GM18520 (cell line): ENCODE results near the gene SELENOO.

Experiments used
- ATAC-seq: cut with Tn5 transposase; IDR thresholded peaks from one replicate; pipeline ENCODE4 v1.9.1; 2021; ENCODE audit not compliant: unreplicated experiment

SELENOO gene

DNA sequence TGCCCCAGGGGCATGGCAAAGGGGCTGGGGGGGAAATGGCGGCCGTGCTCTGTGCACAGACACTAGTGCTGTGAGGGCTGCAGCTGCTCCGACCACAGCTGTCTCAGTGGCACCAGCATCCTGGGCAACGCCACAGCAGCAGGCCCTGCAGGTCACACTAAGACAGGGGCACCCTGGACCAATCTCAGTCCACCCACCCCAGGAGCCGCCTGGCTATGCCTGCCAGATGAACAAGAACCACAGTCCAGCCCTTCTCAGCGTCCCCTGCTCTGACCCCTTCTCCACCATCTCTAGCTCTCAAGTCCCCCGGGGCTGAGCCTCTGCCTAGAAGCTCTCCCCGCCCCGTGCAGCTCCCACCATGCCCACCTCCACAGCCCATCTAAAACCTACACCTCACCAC, 27.6 kb downstream of the SELENOO start:
- no peak for ATAC-seq

- ATAC-seq, result no peak
These were observed 28.6 kb downstream of the SELENOO start for GRCh38 chr22:50229370-50229769.

GRCh38 chr22:50232481-50233151, 31.8 kb downstream of the SELENOO start:
- ATAC-seq, result no peak

DNA sequence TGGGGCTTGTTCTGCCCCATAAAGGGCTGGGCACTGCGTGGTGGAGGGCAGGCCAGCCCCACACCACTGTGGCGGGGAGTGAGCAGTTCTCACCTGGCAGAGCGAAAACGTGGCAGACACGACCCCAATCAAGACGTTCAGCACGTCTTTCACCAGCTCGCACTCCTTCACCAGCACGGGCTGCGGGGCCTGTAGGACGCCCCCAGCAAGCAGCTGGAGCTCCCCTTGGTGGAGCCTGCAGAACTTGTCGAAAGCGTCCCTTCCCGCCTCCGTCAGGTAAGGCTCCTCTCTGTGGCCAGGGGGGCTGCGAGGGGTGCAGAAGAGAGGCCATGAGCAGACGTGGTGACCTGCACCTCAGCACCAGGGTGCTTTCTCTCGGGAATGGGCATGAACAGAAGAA, 32.4 kb downstream of the SELENOO start:
- no peak for ATAC-seq

- no peak for ATAC-seq
These were observed 36.1 kb downstream of the SELENOO start for GRCh38 chr22:50236731-50237409.

DNA sequence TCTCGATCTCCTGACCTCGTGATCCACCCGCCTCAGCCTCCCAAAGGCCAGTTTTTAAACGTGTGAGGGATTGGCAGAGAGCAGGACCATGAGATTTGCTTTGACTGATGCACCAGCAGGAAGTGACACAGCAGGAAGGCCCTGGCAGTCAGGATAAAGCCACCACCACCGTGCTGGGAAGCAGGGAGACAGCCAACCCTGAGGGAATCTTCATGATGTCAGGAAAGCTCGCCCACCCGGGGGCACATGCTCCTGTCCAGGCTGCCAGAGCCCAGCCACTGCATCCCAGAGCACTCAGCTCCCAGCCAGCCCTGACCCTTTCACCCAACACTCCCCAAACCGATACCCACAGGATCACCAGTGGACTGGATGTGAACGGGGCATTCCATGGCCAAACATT, 37.9 kb downstream of the SELENOO start:
- no peak for ATAC-seq

- no peak for ATAC-seq
These were observed 41.7 kb downstream of the SELENOO start for GRCh38 chr22:50242406-50242949.

- no peak for ATAC-seq
These were observed 43.0 kb downstream of the SELENOO start for GRCh38 chr22:50243685-50244419.

DNA sequence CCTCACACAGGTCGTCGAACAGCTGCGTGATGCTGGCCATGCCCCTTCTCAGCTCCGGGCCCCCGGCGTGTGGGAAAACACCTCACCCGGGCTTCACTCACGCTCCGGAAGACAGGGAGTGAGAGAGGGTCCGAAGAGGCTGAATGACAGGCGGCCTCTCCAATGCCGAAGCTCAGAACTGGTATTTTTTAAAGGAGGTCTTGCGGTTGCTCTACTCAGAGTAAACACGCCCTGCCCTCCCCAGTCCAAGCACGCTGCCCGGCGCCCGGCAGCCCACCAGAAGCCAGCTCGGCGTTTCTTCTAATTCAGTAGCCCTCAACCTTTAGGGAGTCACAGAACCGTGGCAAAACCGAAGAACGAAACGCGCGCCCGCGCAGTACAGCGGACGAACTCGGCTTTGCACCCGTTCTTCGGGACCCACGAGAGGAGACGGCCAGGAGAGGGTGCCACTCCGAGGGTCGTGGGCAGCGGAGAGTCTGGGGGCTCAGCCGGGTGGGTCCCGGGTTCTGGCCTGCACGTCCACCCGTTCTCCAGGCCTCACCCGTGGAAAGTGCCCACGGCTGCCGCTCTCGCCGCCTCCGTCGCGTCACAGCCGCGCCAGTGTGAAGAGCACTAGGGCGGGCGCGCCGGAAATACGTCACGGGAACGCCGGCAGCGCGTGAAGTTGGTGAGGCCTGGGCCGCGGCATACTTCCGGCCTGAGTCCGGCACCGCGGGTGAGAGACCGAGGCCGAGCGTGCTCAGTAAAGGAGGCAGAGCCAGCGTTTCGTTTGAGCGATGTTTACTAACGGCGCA, 43.8 kb downstream of the SELENOO start, which contains the start of gene TUBGCP6:
TSS of gene TUBGCP6 (minus strand) at position 604 of the 794 bp plus-strand sequence. CDS start at position 40, 564 bp downstream.
- ATAC-seq, result peak; percentile 59

- ATAC-seq, result no peak
These were observed 44.6 kb downstream of the SELENOO start for GRCh38 chr22:50245214-50246072.

GRCh38 chr22:50246242-50247175, 45.7 kb downstream of the SELENOO start:
- ATAC-seq, result no peak

GRCh38 chr22:50247748-50248147, 46.9 kb downstream of the SELENOO start:
- no peak for ATAC-seq

- ATAC-seq, result no peak
These were observed 47.6 kb downstream of the SELENOO start for GRCh38 chr22:50248196-50249081.

DNA sequence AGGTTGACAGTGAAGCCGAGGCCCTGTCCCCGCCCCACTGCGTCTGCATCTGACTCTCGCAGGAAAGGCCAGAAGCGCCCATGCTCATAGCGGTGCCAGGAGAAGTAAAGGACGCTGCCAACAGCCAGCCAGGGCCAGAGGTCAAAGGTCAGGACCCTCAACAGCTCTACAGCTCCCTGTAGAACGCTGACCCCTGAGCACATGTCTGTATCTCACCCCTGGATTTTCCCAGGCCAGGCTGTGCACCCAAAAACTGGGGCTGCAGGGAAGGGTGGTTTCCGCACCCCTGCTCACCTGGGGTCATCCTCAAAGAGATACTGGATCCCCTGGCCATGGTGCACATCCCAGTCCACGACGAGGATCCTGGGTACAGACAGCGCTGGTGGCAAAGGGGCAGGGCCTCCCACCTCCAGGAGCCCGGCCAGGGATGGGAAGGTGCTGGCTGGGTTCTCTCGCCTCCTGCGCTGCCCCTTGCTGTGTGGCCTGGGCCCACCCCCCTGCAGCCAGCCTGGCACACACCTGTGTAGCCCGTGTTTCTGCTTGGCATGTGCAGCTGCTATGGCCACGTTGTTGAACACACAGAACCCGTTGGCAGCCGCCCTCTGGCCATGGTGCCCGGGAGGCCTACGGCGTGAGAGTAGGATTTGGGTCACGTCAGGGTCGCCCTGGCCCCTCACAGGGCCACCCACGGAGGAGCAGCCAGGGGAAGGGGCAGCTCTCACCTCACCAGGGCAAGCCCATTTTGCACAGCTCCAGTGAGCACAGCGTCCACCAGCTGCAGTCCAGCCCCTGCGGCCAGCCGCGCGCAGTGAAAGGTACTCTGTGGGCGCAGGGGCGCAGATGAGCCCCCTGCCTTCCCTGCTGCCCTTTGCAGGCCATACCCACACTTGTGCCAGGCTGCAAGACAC, 48.8 kb downstream of the SELENOO start:
- no peak for ATAC-seq

DNA sequence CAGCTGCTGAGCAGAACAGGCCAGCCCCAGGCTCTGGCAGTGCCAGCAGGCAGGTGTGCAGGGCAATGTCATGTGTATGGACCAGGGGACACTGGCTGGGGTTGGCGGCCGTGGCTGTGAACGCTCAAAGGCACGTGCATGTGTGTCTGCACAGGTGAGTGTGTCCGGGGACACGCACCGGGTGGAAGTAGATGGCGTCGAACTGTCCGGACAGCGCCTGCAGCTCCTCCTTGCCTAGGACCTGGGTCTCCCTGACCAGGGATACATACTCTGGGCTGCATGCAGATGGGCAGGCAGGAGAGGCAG, 49.4 kb downstream of the SELENOO start:
- no peak for ATAC-seq

DNA sequence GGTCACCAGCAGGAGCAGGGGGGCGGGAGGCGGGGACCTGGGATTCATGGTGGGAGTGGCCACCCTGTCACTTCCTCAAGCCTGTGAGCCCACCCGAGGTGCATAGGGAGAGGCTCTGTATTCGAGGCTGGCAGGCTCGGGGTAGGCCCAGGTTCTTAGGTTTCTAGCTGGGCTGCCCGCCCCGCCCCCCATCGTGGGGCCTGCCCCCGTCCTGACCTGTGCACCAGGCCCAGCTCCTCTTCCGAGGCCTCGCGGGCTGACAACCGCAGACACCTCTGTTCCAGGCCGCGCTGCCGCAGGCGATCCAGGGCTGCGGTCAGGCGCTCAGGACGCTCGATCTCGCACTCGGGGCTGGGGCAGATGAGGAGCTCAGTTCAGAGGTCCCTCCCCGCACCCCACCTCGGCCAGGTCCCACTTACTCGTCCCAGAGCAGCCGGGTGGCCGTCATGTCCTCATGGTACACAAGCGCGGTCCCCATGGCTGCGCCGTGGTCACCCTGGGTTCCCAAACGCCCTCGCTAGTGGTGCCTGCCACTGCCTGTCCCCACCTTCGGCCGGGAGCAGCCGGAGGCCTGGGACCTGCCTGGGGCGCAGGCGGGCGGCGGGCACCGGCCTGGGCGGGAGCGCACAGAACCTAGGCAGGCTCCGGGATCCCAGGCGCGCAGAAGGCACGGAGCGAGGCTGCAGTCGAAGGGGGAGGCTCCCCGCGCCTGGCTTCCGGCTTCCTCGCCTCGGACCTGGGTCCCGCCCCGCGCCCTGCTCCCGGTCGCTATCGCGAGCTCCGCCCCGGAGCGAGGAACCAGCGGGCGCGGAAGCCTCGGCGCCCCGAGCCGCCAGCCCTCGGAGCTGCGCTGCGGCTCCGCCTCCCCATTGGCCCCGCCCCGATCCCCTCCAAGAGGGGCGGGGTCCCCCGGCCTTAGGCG, 50.0 kb downstream of the SELENOO start, which contains the start of gene HDAC10:
TSS of gene HDAC10 (minus strand) at position 711 of the 922 bp plus-strand sequence. CDS start at position 478, 233 bp downstream.
- peak; percentile 48 for ATAC-seq
